Erythroblast (primary cell): Measurements from ENCODE around the gene SGCG.
"Not testable (repeated sequence)": the region's sequence is repeated elsewhere in the genome, so short reads cannot be mapped to it uniquely, and the experiment has no call there.

ENCODE experiments used
- DNase-seq, 2 experiments: peaks; one replicate each; lab custom pipeline; 2025; lab: John Stamatoyannopoulos, UW
- GATA1 ChIP-seq: IDR thresholded peaks from 2 replicates; pipeline ENCODE4 v1.6.1; 2011; ENCODE audit warnings: low read depth, mild to moderate bottlenecking, control low read depth, low read length, moderate library complexity
- POLR2A ChIP-seq: IDR thresholded peaks from 2 replicates; pipeline ENCODE4 v1.6.1; 2011; ENCODE audit warnings: mild to moderate bottlenecking, low read length

The SGCG gene

GRCh38 chr13:23175920-23176319, 4.9 kb upstream of the SGCG start:
- no peak for DNase-seq
- no peak for TF ChIP-seq POLR2A
- TF ChIP-seq GATA1, result no peak

- TF ChIP-seq POLR2A (no peak), GATA1 (no peak)
- no peak for DNase-seq
Observed at GRCh38 chr13:23182142-23182541, 1.4 kb downstream of the SGCG start.

GRCh38 chr13:23183292-23183691, 2.5 kb downstream of the SGCG start:
- DNase-seq, result no peak
- TF ChIP-seq POLR2A, result no peak
- TF ChIP-seq GATA1, result no peak

GRCh38 chr13:23185542-23185941, 4.8 kb downstream of the SGCG start:
- TF ChIP-seq GATA1 (no peak), POLR2A (no peak)
- no peak for DNase-seq

GRCh38 chr13:23201870-23202269, 21.1 kb downstream of the SGCG start:
- TF ChIP-seq POLR2A (no peak), GATA1 (no peak)

GRCh38 chr13:23202383-23202782, 21.6 kb downstream of the SGCG start:
- TF ChIP-seq POLR2A (no peak), GATA1 (no peak)
- no peak for DNase-seq

More at GRCh38 chr13:23201870-23202269, 21.1 kb downstream of the SGCG start:
- no peak for DNase-seq

- TF ChIP-seq GATA1, result no peak
- TF ChIP-seq POLR2A, result no peak
- no peak for DNase-seq
Observed at GRCh38 chr13:23203516-23203915, 22.7 kb downstream of the SGCG start.

- DNase-seq, result no peak
- TF ChIP-seq POLR2A (no peak), GATA1 (no peak)
Observed at GRCh38 chr13:23205807-23206206, 25.0 kb downstream of the SGCG start.

- TF ChIP-seq GATA1, result no peak
- no peak for TF ChIP-seq POLR2A
- DNase-seq, result no peak
Observed at GRCh38 chr13:23212671-23213070, 31.9 kb downstream of the SGCG start.

GRCh38 chr13:23231241-23231640, 50.5 kb downstream of the SGCG start:
- TF ChIP-seq GATA1, result no peak
- DNase-seq, result no peak

- DNase-seq, result no peak
- TF ChIP-seq GATA1 (no peak), POLR2A (no peak)
Observed at GRCh38 chr13:23235994-23236393, 55.2 kb downstream of the SGCG start.

GRCh38 chr13:23243066-23243465, 62.3 kb downstream of the SGCG start:
- TF ChIP-seq POLR2A, result no peak
- no peak for TF ChIP-seq GATA1
- DNase-seq, result no peak

GRCh38 chr13:23248410-23248809, 67.6 kb downstream of the SGCG start:
- not testable (repeated sequence) for DNase-seq

- DNase-seq, result no peak
- no peak for TF ChIP-seq POLR2A
- no peak for TF ChIP-seq GATA1
Observed at GRCh38 chr13:23254506-23254905, 73.7 kb downstream of the SGCG start.

GRCh38 chr13:23267571-23267970, 86.8 kb downstream of the SGCG start:
- TF ChIP-seq GATA1 (no peak), POLR2A (no peak)

GRCh38 chr13:23268441-23268840, 87.7 kb downstream of the SGCG start:
- no peak for DNase-seq

More at GRCh38 chr13:23267571-23267970, 86.8 kb downstream of the SGCG start:
- DNase-seq, result no peak

More at GRCh38 chr13:23268441-23268840, 87.7 kb downstream of the SGCG start:
- no peak for TF ChIP-seq GATA1
- no peak for TF ChIP-seq POLR2A
